Keratinocyte (primary cell): ENCODE measurements around the gene ZC3H6. TPM values are rescaled to one million over a fixed set of nuclear protein-coding genes. Genes with fewer than 3 reads are reported as not detected.

ENCODE experiments used
- DNase-seq: peaks from one replicate; pipeline ENCODE4 v3.0.0-alpha.2; 2011; ENCODE audit warnings: low read depth, missing footprints, low spot score
- FAIRE-seq: peaks from 2 replicates; lab custom pipeline; 2011; peaks lifted over from hg19 to GRCh38; lab: Jason Lieb, UNC
- H2AFZ ChIP-seq: 2 replicates; pipeline ENCODE4 v1.6.0; 2012; ENCODE audit warnings: low read length, control low read depth, inconsistent platforms; ENCODE audit not compliant: control insufficient read depth
- H3K27ac ChIP-seq: 2 replicates; pipeline ENCODE4 v1.5.1; 2011; ENCODE audit warnings: low read length; ENCODE audit not compliant: control insufficient read depth, insufficient read depth
- H3K27me3 ChIP-seq: 3 replicates; pipeline ENCODE4 v1.6.0; 2011; ENCODE audit warnings: low read length; ENCODE audit not compliant: control insufficient read depth, insufficient read depth; ENCODE audit errors: extremely low read depth
- H3K36me3 ChIP-seq, 2 experiments: 2 replicates in 1 of 2; 3 replicates in 1 of 2; pipeline ENCODE4 v1.5.1; 2011; ENCODE audit warnings: low read length in 2 of 2, mild to moderate bottlenecking in 1 of 2; ENCODE audit not compliant: control insufficient read depth in 2 of 2, insufficient read depth in 2 of 2; ENCODE audit errors: extremely low read depth in 1 of 2
- H3K4me1 ChIP-seq: 3 replicates; pipeline ENCODE4 v1.5.1; 2011; ENCODE audit warnings: low read length; ENCODE audit not compliant: control insufficient read depth, insufficient read depth; ENCODE audit errors: extremely low read depth
- H3K4me2 ChIP-seq: 3 replicates; pipeline ENCODE4 v1.6.0; 2011; ENCODE audit warnings: low read depth, low read length; ENCODE audit not compliant: control insufficient read depth, insufficient read depth; ENCODE audit errors: extremely low read depth
- H3K4me3 ChIP-seq, 3 experiments: fragments of 200-600 bp in 1 of 3; sonication (generic) in 1 of 3; 2 replicates in 2 of 3; 3 replicates in 1 of 3; pipeline ENCODE4 v1.5.1; 2011 to 2016; ENCODE audit warnings: low read length in 3 of 3, mild to moderate bottlenecking in 3 of 3, control low read depth in 2 of 3, inconsistent platforms in 1 of 3, low read depth in 1 of 3, mixed read lengths in 1 of 3, mixed run types in 1 of 3, moderate library complexity in 1 of 3; ENCODE audit not compliant: control insufficient read depth in 2 of 3, insufficient read depth in 2 of 3; ENCODE audit errors: extremely low read depth in 1 of 3
- H3K79me2 ChIP-seq: 2 replicates; pipeline ENCODE4 v1.6.0; 2012; ENCODE audit warnings: low read length; ENCODE audit not compliant: control insufficient read depth, insufficient read depth
- H3K9ac ChIP-seq: 3 replicates; pipeline ENCODE4 v1.6.0; 2011; ENCODE audit warnings: low read length; ENCODE audit not compliant: control insufficient read depth, insufficient read depth; ENCODE audit errors: extremely low read depth
- H3K9me1 ChIP-seq: 3 replicates; pipeline ENCODE4 v1.6.0; 2011; ENCODE audit warnings: low read length; ENCODE audit not compliant: control insufficient read depth, insufficient read depth; ENCODE audit errors: extremely low read depth
- H3K9me3 ChIP-seq: 2 replicates; pipeline ENCODE4 v1.5.1; 2012; ENCODE audit warnings: low read depth, low read length; ENCODE audit not compliant: control insufficient read depth
- H4K20me1 ChIP-seq: 3 replicates; pipeline ENCODE4 v1.6.0; 2011; ENCODE audit warnings: low read length; ENCODE audit not compliant: control insufficient read depth, insufficient read depth; ENCODE audit errors: extremely low read depth
- EZH2 ChIP-seq: IDR thresholded peaks from one replicate; pipeline ENCODE4 v1.6.1; 2012; ENCODE audit warnings: inconsistent platforms, mild to moderate bottlenecking, low read length, moderate library complexity
- dilution Hi-C: fragments of 300-500 bp; cut with MboI; formaldehyde crosslinking; loops from one replicate; pipeline ENCODE4 v1.7.0; 2020; ENCODE audit warnings: low sequenced_read_pairs; ENCODE audit not compliant: extremely low pct_ligation_motif_present
- polyA plus RNA-seq, 5 experiments: library from polyadenylated mRNA; depleted of rRNA in 3 of 5; stranded (reverse) in 3 of 5; stranded (forward) in 1 of 5; unstranded in 1 of 5; fragments of >200 nt; gene quantifications; 1 replicate in 1 of 5; 2 replicates in 3 of 5; 3 replicates in 1 of 5; pipeline versions ENCODE4 v1.2.1 to v1.2.3, GENCODE V29; 2011 to 2012; ENCODE audit warnings: missing spikeins in 2 of 5, low read depth in 1 of 5, low replicate concordance in 1 of 5
- TF ChIP-seq, protein P1 (sequence below), 3 experiments: IDR thresholded peaks in 1 of 3; conservative IDR thresholded peaks in 1 of 3; optimal IDR thresholded peaks in 1 of 3; 2 replicates in 2 of 3; 3 replicates in 1 of 3; pipeline versions ENCODE3 to v1.5.1; 2011; ENCODE audit warnings: low read length in 3 of 3, mild to moderate bottlenecking in 3 of 3, moderate library complexity in 2 of 3, control low read depth in 1 of 3, inconsistent platforms in 1 of 3; ENCODE audit not compliant: insufficient read depth in 2 of 3; ENCODE audit errors: extremely low read depth in 1 of 3

ZC3H6 gene
- polyA plus RNA-seq, 1 donor (not counting 4 experiments of a cell fraction or from before 2014, with no cell fraction given) = 0.75 TPM

DNA sequence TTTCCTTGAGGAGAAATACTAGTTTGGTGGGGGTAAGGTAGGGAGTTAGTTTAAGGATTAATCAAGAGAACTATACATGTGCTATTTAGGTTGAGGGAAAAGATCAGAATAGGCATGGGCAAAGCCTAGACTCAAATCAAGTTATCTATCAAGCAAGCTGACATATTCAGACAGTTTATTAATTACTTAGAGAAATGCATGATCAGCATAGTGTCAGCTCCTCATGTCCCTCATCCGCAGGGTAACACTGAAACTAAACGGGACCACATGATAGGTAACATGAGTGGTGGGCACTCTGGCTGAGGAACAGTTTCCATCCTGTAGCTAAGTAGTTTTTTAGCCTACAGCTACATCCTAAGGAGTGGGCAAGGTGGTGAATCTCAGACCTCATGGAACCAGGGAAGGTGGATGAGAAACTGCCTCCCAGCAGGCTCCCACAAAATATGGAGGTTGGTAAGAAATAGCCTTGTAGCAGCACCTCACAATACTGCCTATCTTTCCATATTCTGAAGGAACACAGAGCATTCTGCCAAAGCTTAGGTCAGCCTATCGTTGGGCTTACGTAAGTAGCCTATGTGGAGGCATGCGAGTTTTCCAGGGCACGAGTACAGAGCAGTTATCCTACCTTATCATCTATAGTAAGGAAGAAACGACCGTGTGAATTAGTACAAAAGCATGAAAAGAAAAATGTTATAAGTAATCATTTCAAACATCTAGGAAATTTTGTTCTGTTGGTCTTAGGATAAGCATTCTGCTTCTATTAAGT lies 18.4 kb downstream of the ZC3H6 start:
- no peaks in the 10 kb centered on the region for H3K27me3 ChIP-seq
- no peaks in the 10 kb centered on the region for H3K4me1 ChIP-seq
- TF ChIP-seq, protein P1, sequence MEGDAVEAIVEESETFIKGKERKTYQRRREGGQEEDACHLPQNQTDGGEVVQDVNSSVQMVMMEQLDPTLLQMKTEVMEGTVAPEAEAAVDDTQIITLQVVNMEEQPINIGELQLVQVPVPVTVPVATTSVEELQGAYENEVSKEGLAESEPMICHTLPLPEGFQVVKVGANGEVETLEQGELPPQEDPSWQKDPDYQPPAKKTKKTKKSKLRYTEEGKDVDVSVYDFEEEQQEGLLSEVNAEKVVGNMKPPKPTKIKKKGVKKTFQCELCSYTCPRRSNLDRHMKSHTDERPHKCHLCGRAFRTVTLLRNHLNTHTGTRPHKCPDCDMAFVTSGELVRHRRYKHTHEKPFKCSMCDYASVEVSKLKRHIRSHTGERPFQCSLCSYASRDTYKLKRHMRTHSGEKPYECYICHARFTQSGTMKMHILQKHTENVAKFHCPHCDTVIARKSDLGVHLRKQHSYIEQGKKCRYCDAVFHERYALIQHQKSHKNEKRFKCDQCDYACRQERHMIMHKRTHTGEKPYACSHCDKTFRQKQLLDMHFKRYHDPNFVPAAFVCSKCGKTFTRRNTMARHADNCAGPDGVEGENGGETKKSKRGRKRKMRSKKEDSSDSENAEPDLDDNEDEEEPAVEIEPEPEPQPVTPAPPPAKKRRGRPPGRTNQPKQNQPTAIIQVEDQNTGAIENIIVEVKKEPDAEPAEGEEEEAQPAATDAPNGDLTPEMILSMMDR (optimal IDR thresholded peaks at IDR 0.05 in 1 of 3, IDR thresholded peaks at IDR 0.05 in 1 of 3, conservative IDR thresholded peaks at IDR 0.05 in 1 of 3; ENCODE audit: extremely low read depth in 1 of 3, insufficient read depth in 2 of 3, low read length in 3 of 3) = no peak
- no peak for TF ChIP-seq EZH2
- dilution Hi-C loops = no loop called here
- no peak overlapping the region for H3K9ac ChIP-seq
- no peaks in the 10 kb centered on the region for H4K20me1 ChIP-seq
- no peak overlapping the region for H3K4me3 ChIP-seq
- H3K79me2 ChIP-seq = no peaks in the 10 kb centered on the region
- H3K27ac ChIP-seq = no peak overlapping the region
- FAIRE-seq (no peak), DNase-seq (no peak)
- no peaks in the 10 kb centered on the region for H3K9me1 ChIP-seq
- no peaks in the 10 kb centered on the region for H3K9me3 ChIP-seq
- no peak overlapping the region for H3K4me2 ChIP-seq
- H2AFZ ChIP-seq = no peak overlapping the region
- no peaks in the 10 kb centered on the region for H3K36me3 ChIP-seq

GRCh38 chr2:112295407-112296078 lies 20.1 kb downstream of the ZC3H6 start:
- Histone ChIP-seq H3K36me3 (no peaks in the 10 kb centered on the region), H3K9me1 (no peaks in the 10 kb centered on the region), H3K4me2 (no peak overlapping the region), H3K27ac (no peak overlapping the region), H3K79me2 (no peaks in the 10 kb centered on the region), H3K4me3 (no peak overlapping the region), H3K9ac (no peak overlapping the region), H3K27me3 (no peaks in the 10 kb centered on the region), H4K20me1 (no peaks in the 10 kb centered on the region), H3K4me1 (no peaks in the 10 kb centered on the region), H3K9me3 (no peaks in the 10 kb centered on the region), H2AFZ (no peak overlapping the region)
- DNase-seq (no peak), FAIRE-seq (no peak)
- dilution Hi-C loops = no loop called here
- TF ChIP-seq, protein P1 (optimal IDR thresholded peaks at IDR 0.05 in 1 of 3, IDR thresholded peaks at IDR 0.05 in 1 of 3, conservative IDR thresholded peaks at IDR 0.05 in 1 of 3; ENCODE audit: extremely low read depth in 1 of 3, insufficient read depth in 2 of 3, low read length in 3 of 3) = no peak
- TF ChIP-seq EZH2 = no peak
